Measurements from ENCODE around the gene TRPV6. TPM values are rescaled to one million over a fixed set of nuclear protein-coding genes. Genes with fewer than 3 reads are reported as not detected.

Gene TRPV6
- total RNA-seq, 1 experiment from 2014 or later: 1.7 TPM

DNA sequence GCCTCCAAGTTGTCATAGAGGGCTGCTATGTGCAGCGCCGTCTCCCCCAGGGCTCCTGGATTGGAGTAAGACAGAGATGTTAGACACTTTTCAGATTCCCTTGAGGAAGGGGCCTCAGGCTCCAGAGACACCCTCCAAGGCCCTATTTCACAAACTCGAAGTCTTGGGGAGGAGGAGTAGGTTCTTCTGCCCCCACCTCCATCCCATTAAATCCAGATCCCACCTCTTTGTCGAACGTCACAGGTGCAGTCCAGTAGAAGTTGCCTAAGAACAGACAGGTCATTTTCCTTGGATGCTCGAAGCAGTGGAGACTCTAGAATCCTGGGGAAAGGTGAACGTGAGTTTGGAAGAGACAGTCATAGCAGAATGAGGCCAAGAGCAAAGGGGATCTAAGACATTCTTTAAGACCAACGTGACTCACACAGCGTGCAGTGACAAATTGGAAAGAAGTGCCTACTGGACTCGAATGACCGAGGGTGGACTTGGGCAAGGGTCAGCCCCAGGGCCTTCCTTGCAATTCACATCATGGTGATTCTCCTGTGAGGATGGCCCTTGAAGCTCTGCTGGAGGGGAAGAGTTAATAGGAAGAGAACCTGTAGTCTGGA is 44.7 kb upstream of the TRPV6 start:
- Histone ChIP-seq H4K20me1 (ENCODE audit: insufficient read depth) (no peaks in the 10 kb centered on the region), H3K9ac (ENCODE audit: low read length) (no peak overlapping the region), H3K9me2 (ENCODE audit: insufficient read depth) (no peaks in the 10 kb centered on the region), H3K27ac (ENCODE audit: low read depth, low read length) (no peak overlapping the region), H2AFZ (ENCODE audit: low read depth, low read length, poor library complexity, severe bottlenecking) (no peak overlapping the region), H3K36me3 (ENCODE audit: control insufficient read depth in 1 of 2, insufficient read depth in 2 of 2, low read length in 2 of 2) (no peaks in the 10 kb centered on the region), H3K9me3 (ENCODE audit: control insufficient read depth in 1 of 2, insufficient read depth in 1 of 2, low read depth in 1 of 2, low read length in 2 of 2) (no peaks in the 10 kb centered on the region), H3K27me3 (ENCODE audit: insufficient read depth, low read length) (no peaks in the 10 kb centered on the region), H3K79me2 (ENCODE audit: insufficient read depth, low read length) (no peaks in the 10 kb centered on the region), H3K4me2 (ENCODE audit: low read length) (no peak overlapping the region), H3K4me3 (replicated peaks in 1 of 2; ENCODE audit: low read depth in 1 of 2, low read length in 2 of 2) (no peak overlapping the region), H3K4me1 (ENCODE audit: control insufficient read depth in 1 of 2, insufficient read depth in 2 of 2, low read length in 2 of 2) (no peaks in the 10 kb centered on the region)
- BruUV-seq (replicated peaks): no TSS peak
- CTCF ChIA-PET: no interaction called here
- RAD21 ChIA-PET (ENCODE audit: low non-redundant PET in 1 of 2, low total read pairs in 2 of 2, uncharacterized antibody in 2 of 2, unreplicated experiment in 2 of 2): no interaction called here
- POLR2A ChIA-PET: no interaction called here
- TF ChIP-seq SP1 (IDR thresholded peaks at IDR 0.05; ENCODE audit: low read depth): no peak
- no peak for TF ChIP-seq TCF7L2 (IDR thresholded peaks at IDR 0.05; ENCODE audit: borderline replicate concordance, extremely low read depth, insufficient read depth, insufficient read length)
- TF ChIP-seq EZH2phosphoT487 (IDR thresholded peaks at IDR 0.05; ENCODE audit: borderline replicate concordance): no peak
- no peak for TF ChIP-seq SIN3A (IDR thresholded peaks at IDR 0.05; ENCODE audit: low read depth)
- no peak for TF ChIP-seq EGR1 (IDR thresholded peaks at IDR 0.05; ENCODE audit: low read depth)
- no peak for TF ChIP-seq POLR2AphosphoS5 (IDR thresholded peaks at IDR 0.05; ENCODE audit: low read depth, low read length)
- TF ChIP-seq CBX3 (IDR thresholded peaks at IDR 0.05; ENCODE audit: low read depth): no peak
- TF ChIP-seq CEBPB (IDR thresholded peaks at IDR 0.05; ENCODE audit: low read depth): no peak
- no peak for TF ChIP-seq POLR2A (IDR thresholded peaks at IDR 0.05; ENCODE audit: borderline replicate concordance, extremely low read depth, insufficient read depth, insufficient read length)
- ATAC-seq (no peak), DNase-seq (ENCODE audit: low read depth, low spot score) (no peak)
- intact Hi-C loops (cut with micrococcal nuclease): no loop called here

- H3K79me2 ChIP-seq (ENCODE audit: insufficient read depth, low read length): no peaks in the 10 kb centered on the region
- no peaks in the 10 kb centered on the region for H3K9me3 ChIP-seq (ENCODE audit: control insufficient read depth in 1 of 2, insufficient read depth in 1 of 2, low read depth in 1 of 2, low read length in 2 of 2)
- no peaks in the 10 kb centered on the region for H3K4me1 ChIP-seq (ENCODE audit: control insufficient read depth in 1 of 2, insufficient read depth in 2 of 2, low read length in 2 of 2)
- BruUV-seq (replicated peaks): no TSS peak
- no peaks in the 10 kb centered on the region for H3K36me3 ChIP-seq (ENCODE audit: control insufficient read depth in 1 of 2, insufficient read depth in 2 of 2, low read length in 2 of 2)
- ATAC-seq (no peak), DNase-seq (ENCODE audit: low read depth, low spot score) (no peak)
- POLR2A ChIA-PET: no interaction called here
- no peak overlapping the region for H2AFZ ChIP-seq (ENCODE audit: low read depth, low read length, poor library complexity, severe bottlenecking)
- RAD21 ChIA-PET (ENCODE audit: low non-redundant PET in 1 of 2, low total read pairs in 2 of 2, uncharacterized antibody in 2 of 2, unreplicated experiment in 2 of 2): no interaction called here
- H3K27ac ChIP-seq (ENCODE audit: low read depth, low read length): no peak overlapping the region
- no peak overlapping the region for H3K4me3 ChIP-seq (replicated peaks in 1 of 2; ENCODE audit: low read depth in 1 of 2, low read length in 2 of 2)
- CTCF ChIA-PET: no interaction called here
- H3K27me3 ChIP-seq (ENCODE audit: insufficient read depth, low read length): no peaks in the 10 kb centered on the region
- no peaks in the 10 kb centered on the region for H3K9me2 ChIP-seq (ENCODE audit: insufficient read depth)
- H3K4me2 ChIP-seq (ENCODE audit: low read length): no peak overlapping the region
- H4K20me1 ChIP-seq (ENCODE audit: insufficient read depth): no peaks in the 10 kb centered on the region
- intact Hi-C loops (cut with micrococcal nuclease): no loop called here
- H3K9ac ChIP-seq (ENCODE audit: low read length): no peak overlapping the region
- TF ChIP-seq POLR2A (IDR thresholded peaks at IDR 0.05; ENCODE audit: borderline replicate concordance, extremely low read depth, insufficient read depth, insufficient read length): no peak
- no peak for TF ChIP-seq RAD21 (IDR thresholded peaks at IDR 0.05; ENCODE audit: low read depth)
- TF ChIP-seq POLR2AphosphoS5 (IDR thresholded peaks at IDR 0.05; ENCODE audit: low read depth, low read length): no peak
- TF ChIP-seq JUND (IDR thresholded peaks at IDR 0.05): no peak
- no peak for TF ChIP-seq EZH2 (IDR thresholded peaks at IDR 0.05)
- no peak for TF ChIP-seq ATF3 (IDR thresholded peaks at IDR 0.05)
- no peak for TF ChIP-seq CBX3 (IDR thresholded peaks at IDR 0.05; ENCODE audit: low read depth)
- TF ChIP-seq, protein P1, sequence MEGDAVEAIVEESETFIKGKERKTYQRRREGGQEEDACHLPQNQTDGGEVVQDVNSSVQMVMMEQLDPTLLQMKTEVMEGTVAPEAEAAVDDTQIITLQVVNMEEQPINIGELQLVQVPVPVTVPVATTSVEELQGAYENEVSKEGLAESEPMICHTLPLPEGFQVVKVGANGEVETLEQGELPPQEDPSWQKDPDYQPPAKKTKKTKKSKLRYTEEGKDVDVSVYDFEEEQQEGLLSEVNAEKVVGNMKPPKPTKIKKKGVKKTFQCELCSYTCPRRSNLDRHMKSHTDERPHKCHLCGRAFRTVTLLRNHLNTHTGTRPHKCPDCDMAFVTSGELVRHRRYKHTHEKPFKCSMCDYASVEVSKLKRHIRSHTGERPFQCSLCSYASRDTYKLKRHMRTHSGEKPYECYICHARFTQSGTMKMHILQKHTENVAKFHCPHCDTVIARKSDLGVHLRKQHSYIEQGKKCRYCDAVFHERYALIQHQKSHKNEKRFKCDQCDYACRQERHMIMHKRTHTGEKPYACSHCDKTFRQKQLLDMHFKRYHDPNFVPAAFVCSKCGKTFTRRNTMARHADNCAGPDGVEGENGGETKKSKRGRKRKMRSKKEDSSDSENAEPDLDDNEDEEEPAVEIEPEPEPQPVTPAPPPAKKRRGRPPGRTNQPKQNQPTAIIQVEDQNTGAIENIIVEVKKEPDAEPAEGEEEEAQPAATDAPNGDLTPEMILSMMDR (IDR thresholded peaks at IDR 0.05 in 2 of 3, conservative IDR thresholded peaks at IDR 0.05 in 1 of 3; ENCODE audit: borderline replicate concordance in 1 of 3, insufficient read depth in 1 of 3, low read depth in 2 of 3, low read length in 2 of 3): no peak
- TF ChIP-seq REST (IDR thresholded peaks at IDR 0.05; ENCODE audit: low read depth): no peak
- TF ChIP-seq SIN3A (IDR thresholded peaks at IDR 0.05; ENCODE audit: low read depth): no peak
- no peak for TF ChIP-seq ELF1 (IDR thresholded peaks at IDR 0.05; ENCODE audit: borderline replicate concordance, low read depth)
Measured at GRCh38 chr7:142927949-142928348, 42.4 kb upstream of the TRPV6 start.
